G401.6 (cell line): ENCODE measurements around the gene CIRBP.

Experiments used
- FAIRE-seq: peaks from 2 replicates; lab custom pipeline; 2012; peaks lifted over from hg19 to GRCh38; lab: Jason Lieb, UNC

CIRBP gene

GRCh38 chr19:1280636-1281568 is 11.8 kb downstream of the CIRBP start:
- no peak for FAIRE-seq

- no peak for FAIRE-seq
These were observed 12.6 kb downstream of the CIRBP start for GRCh38 chr19:1281569-1282287.

- no peak for FAIRE-seq
These were observed 13.6 kb downstream of the CIRBP start for GRCh38 chr19:1282588-1283206.

- no peak for FAIRE-seq
These were observed 14.2 kb downstream of the CIRBP start for GRCh38 chr19:1283207-1283916.

- no peak for FAIRE-seq
These were observed 14.8 kb downstream of the CIRBP start for GRCh38 chr19:1283917-1284292.

- no peak for FAIRE-seq
These were observed 15.3 kb downstream of the CIRBP start for GRCh38 chr19:1284293-1284978.

GRCh38 chr19:1284979-1285736 is 16.0 kb downstream of the CIRBP start:
- FAIRE-seq = no peak

- no peak for FAIRE-seq
These were observed 16.7 kb downstream of the CIRBP start, which contains the start of gene EFNA2 for GRCh38 chr19:1285737-1286360. EFNA2 (plus strand) TSS chr19:1285873; CDS start chr19:1286169, 296 bp downstream.

GRCh38 chr19:1286487-1287353 is 17.6 kb downstream of the CIRBP start:
- no peak for FAIRE-seq

GRCh38 chr19:1287354-1288225 is 18.5 kb downstream of the CIRBP start:
- no peak for FAIRE-seq

- no peak for FAIRE-seq
These were observed 19.1 kb downstream of the CIRBP start for GRCh38 chr19:1288226-1288612.

GRCh38 chr19:1288833-1289685 is 19.9 kb downstream of the CIRBP start:
- no peak for FAIRE-seq

GRCh38 chr19:1289686-1290025 is 20.5 kb downstream of the CIRBP start:
- no peak for FAIRE-seq

- FAIRE-seq = no peak
These were observed 21.1 kb downstream of the CIRBP start for GRCh38 chr19:1290196-1290702.

- FAIRE-seq = no peak
These were observed 21.8 kb downstream of the CIRBP start for GRCh38 chr19:1290703-1291651.

- no peak for FAIRE-seq
These were observed 22.8 kb downstream of the CIRBP start for GRCh38 chr19:1291761-1292418.
